HG02852 (cell line): ENCODE measurements around the gene LRRC57.
A peak's percentile ranks its signal among the peaks of the same experiment; 100 is the strongest.
"Not testable (repeated sequence)": the region's sequence is repeated elsewhere in the genome, so short reads cannot be mapped to it uniquely, and the experiment has no call there.

ENCODE experiments used
- ATAC-seq: cut with Tn5 transposase; IDR thresholded peaks from one replicate; pipeline ENCODE4 v1.9.1; 2021; ENCODE audit warnings: mild to moderate bottlenecking, moderate library complexity; ENCODE audit not compliant: unreplicated experiment

The LRRC57 gene

DNA sequence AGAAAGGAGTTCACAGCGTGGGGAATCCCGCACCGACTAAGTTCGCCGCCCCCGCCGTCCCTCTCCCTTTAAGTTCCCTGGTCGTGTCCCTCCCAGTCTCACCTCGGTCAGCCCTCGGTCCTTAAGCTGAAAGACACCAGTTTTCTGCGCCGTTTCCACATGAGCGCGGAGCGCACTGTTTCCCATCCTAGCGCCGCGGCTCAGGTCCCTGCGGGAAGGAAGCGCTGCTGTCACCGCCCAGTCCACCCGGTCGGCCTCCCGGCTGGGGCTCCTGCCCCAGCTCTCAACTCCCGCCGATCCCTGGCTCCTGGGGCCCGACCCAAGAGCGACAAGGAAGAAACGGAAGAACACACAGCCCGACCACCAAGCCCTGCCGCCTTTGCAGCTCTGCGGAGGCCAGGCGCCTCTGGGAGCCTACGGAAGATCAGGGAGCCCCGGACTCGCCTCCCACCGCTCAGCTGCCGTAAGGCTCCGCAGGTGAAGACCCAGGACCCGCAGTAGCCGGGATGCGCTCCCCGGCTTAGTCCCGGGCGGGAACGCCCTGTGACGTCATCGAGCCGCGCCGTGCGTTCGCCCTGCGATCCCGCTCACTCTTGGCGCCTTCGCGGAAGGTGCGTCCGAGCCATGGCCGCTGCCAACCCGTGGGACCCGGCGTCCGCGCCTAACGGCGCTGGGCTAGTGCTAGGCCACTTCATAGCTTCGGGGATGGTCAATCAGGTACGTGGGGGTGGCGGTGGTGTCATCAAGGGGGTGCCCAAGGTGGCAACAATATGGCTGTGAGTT is at the start of gene LRRC57, which contains the start of gene HAUS2:
Gene LRRC57, minus strand, starts transcription at position 545 of the 783 bp plus-strand sequence. Its CDS starts 359 bp downstream, at position 186.
Gene HAUS2, plus strand, starts transcription at position 590 of the 783 bp plus-strand sequence. Its CDS starts 35 bp downstream, at position 625.
- ATAC-seq: peak; percentile 75

DNA sequence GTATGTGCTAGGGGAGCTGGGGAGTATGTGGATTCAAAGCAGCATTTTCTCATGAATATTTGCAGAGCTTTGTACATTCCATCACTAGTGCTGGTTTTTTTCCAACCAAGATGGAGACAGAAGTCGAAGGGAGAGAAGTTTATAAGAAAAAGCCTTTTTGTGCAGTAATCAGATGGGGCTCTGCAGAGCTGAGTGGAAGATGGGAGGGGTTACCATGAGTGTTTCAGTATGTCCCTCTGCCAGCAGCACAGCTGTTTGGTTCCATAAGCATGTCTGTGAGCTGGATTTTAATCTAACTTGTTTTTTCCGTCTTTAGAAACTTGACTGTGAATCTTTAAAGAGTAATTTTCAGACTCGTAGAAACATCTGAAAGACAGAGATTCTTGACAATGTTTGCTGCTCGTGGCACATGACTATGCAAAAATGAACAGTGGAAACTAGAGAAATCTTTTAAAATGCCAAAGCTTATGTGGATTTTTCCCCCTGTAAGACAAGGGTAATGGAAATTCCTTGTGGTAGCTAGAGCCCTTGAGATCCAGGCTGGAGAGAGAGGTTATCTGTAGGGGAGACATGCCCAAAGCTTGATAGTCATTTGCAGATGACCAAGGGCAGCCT is 47.1 kb upstream of the LRRC57 start:
- no peak for ATAC-seq

DNA sequence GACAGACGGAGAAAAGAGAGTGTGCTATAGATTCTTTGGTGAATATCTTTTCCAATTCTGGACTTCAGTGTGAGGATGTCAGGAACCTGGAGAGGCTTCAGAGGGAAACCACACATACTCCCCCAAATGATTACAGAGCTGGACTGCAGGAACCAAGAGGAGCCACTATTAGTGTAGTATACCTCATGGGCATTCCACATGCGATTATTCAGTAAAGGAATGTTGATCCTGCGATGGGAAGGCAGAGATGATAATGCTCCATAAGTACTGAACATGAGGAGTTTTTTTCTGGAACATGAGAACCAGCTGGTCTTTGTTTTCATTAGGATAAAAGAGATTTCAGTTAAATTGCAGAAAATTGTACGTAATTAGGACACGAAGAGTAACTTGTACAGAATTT is 45.5 kb upstream of the LRRC57 start:
- no peak for ATAC-seq

DNA sequence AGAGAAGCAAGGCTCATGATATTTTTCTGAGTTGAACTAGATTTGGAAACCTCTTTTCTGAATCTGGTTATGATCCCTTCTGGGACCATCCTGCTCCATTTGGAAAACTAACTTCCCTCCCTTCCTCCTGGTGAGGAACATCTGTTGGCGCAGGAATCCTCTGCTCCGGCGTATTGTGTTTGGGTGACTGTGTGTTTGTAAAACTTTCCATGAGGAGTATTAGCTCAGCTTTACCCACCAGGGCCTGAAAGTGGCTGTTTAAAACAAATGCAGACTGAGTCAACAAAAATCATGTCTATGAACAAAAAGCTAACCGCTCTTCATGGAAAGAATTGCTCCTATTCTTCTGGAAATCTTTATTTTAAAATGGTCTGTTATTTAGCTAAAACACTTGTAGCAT is 44.5 kb upstream of the LRRC57 start:
- ATAC-seq: no peak

DNA sequence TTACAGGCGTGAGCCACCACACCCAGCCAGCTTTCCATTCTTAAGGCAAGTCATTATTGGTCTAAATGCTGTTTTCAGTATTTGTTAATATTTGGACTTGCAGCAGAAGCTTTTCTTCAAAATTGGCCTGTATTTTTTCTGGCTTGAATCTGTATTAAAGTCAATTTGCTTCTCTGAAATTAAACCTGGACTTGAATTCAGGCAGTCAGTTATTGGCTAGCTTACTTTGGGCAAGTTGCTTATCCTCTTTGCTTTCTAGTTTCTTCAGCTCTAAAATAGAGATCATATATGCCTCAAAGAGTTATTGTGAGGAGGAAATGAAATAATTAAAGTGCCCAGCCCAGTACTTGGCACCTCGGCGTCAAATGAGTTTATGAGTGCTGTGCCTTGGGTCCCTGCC is 44.1 kb upstream of the LRRC57 start:
- ATAC-seq: no peak

DNA sequence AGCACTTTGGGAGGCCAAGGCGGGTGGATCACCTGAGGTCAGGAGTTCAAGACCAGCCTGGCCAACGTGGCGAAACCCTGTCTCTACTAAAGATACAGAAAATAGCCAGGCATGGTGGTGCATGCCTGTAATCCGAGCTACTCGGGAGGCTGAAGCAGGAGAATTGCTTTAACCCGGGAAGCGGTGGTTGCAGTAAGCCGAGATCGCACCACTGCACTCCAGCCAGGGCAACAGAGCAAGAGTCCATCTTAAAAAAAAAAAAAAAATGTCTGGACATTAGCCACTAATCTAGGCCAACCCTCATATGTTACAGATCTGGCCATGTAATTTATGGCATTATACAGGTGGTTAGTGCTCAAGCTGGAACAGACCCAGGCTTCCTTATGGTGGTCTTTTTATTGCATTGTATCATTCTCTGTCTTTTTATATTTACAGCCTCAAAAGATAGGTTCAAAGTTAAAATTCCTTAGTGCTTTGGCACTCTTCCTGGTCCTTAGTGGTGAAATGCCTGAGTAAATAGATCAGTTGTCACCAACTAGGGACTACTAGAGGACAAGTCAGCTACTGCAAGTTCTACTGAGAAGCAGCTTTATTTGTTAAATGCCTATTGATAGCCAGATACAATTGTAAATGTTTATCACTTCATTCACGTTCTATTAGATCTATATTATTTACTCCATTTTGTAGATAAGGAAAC is 42.8 kb upstream of the LRRC57 start:
- ATAC-seq: no peak

DNA sequence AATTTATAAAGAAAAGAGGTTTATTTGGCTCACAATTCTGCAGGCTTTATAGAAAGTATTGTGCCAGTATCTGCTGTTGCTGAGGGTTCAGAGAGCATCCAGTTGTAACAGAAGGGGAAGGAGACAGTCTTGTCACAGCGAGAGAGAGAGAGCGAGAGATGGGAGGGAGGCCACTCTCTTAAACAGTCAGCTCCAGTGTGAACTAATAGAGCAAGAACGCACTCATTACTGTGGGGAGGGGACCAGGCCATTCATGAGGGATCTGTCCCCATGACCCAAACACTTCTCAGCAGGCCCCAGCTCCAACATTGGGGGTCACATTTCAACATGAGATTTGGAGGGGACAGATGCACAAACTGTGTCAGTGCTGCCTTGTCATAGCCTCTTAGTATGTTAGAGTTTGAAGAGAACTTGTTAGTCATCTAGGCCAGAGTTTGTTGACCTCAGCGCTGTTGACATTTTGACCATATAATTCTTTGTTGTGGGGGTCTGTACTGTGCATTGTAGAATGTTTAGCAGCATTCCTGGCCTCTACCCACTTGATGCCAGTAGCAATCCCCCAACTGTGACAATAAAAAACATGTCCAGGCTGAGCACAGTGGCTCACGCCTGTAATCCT is 42.1 kb upstream of the LRRC57 start:
- ATAC-seq: no peak

DNA sequence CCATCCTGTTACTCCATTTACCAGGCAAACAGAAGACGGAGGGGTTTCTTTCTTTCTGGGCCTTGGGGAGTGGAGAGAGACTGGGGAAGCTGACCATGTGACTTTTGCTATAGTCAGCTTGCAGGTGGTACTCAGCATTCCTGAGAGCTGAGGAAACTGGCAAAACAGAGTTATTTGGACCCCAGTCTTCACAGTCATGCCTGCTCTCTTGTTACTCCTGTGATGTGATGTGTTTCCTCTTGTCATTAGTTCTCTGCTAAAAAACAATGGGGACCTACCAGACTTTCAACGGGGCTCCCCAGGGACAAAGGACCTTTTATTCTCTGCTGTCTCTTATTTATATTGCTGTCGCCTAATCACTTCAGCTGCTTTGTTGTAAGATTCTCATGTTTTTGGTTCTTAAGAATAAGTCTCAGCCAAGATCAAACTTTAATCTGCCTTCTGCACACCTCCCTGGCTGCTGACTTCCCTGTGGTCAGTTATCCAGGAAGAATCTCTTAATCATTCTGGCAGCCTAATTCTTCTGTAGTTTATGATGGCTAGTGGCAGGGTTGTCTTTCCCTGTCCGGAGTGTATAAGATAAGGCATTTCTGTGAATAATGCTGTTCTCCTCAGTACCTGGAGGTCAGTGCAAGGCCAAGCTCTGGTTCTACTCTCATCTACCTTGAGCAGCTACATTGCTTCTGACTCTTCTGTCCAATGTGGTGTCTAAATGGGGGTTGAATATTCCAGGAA is 35.6 kb upstream of the LRRC57 start:
- no peak for ATAC-seq

DNA sequence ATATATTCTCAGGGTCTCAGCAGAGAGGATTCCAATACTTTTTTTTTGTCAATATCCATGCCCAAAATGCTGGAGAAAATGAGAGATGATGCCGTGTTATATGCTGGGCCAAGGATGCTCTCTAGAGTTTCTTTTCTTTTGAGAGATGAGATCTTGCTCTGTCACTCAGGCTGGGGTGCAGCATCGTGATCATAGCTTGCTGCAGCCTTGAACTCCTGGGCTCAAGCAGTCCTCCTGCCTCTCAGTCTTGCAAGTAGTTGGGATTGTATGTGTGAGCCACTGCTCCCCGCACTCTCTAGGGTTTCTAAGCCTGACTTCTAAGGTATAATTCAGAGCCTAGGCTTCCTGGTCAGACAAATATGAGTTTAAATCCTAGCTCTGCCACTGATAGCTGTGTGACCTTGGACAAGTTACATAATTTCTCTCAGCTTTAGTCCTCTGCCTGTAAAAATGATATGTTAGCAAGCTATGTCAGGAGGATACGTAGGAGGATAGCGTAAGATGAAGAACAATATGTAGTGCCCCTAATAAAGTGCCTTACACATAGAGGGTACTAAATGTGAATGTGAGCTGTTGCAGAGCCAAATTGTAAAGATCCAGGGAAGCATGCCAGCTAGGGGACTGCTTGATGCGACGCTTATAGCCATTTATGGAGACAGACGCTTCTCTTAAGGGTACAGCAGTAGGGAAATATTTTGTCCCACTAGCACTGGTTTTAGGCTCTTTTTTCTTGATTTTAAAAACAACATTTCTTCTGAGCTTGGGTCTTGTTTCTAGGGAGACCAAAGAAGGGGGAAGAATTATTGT is 34.2 kb upstream of the LRRC57 start:
- ATAC-seq: no peak

DNA sequence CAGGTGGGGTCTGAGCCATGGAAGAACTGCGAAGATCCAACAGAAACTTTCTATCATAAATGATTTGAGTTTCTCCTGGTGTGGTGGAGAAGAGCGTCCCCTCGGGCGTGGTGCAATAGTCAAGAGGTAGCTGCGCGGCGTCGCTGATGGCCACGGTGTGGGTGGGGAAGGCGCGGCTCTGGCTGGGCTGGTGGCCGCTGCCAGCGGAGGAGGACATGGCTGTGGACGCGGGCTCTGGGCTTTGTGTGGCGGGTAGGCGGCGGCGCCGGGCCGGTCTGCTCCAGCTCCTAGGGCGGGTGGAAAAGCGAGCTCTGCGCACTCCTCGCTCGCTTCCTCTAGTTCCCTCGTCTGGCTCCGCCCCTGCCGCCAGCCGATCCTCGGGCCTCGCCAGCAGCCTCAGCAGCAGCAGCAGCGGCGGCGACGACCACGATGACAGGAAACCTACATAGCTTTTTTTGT is 32.7 kb upstream of the LRRC57 start:
- ATAC-seq: peak; percentile 85

DNA sequence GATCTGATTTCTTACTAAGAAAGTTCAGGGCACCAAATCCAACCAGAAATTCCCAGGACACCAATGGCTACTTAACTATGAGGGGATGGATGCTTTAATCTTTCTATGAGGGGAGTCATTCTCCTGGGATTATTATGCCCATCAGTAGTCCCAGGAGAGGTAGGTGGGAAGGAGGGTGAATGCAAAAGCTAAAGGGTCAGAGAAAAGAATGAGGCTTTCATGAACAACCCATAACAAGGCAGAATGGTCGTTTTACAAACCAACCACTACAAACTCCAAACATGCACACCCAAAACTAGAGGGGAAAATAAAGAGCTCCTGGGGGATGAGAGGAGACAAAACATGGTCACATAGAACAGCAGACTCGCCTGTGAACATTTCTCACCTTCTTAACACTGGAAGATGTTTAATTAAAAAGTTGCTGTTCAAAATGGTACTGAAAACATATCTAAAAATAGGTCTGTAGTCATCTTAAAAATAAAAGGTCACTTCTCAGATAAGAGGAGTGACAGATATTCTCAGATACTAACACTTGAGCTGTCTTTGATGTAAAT is 30.5 kb upstream of the LRRC57 start:
- no peak for ATAC-seq

DNA sequence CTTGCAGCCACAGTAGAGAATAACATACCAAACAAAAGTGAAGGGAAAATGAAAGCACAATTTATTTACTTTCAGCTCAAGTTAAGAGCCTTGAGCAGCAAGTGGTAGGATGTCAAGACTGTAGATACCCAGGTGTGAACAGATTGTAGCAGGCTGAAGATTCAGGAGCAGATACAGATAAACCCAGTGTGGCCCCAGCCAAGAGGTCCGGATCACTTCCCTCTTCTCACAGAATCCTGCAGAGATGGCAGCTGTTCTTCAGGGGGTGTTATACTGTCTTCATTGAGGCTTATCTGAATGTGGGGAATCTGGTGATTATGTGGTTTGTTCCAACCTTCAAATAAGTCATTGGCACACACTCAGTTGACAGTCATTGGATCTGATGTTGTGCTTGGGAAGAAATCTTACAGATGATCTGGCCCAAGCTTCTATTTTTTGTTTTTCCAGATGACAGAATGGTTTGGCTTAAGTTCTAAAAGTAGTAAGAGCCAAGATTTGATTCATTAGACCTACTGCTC is 29.0 kb upstream of the LRRC57 start:
- ATAC-seq: no peak

DNA sequence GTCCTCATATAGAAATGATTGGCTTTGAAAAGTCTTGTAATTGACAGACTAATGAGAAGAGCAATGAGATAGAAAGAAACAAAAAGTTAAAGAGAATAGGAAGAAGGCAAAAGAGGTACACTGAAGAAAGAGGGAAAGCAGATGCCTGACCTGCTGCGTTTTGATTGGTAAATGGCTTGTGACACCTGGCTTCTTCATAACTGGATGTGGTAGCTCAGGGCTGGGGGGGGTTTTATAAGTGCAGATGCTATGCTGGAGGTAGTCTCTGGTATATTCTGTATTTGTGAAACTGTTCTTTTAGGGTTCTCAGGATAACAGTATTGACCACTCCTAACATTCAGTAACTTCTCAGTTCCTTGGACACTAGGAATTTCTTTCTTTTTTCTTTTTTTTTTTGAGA is 28.2 kb upstream of the LRRC57 start:
- no peak for ATAC-seq

DNA sequence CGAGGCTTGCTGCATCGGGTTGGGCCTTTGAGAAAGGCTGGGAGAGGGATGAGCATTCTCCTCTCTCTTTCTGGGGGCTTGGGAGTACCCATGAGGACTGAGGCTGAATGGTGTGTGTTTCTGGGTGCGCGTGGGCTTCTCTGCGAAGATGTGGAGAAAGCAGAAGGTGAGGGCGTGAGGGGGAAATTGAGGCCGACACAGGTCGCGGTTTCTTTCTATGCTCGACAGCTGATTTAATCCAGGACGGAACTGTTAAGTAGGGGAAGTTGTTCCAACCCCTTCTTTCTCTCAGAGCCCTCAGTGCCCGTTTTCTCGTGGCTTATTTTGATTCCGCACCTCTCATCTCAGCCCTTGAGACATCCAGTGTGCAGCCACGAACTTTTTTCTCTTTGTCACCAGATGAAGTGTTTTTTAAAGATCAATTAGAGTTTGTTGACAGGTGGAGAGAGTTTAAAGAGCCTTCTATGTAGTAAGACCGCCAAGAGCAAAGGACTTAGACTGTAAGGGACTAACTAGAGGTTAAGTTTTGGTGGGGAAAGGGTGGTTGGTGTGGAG is 27.5 kb upstream of the LRRC57 start:
- ATAC-seq: no peak

DNA sequence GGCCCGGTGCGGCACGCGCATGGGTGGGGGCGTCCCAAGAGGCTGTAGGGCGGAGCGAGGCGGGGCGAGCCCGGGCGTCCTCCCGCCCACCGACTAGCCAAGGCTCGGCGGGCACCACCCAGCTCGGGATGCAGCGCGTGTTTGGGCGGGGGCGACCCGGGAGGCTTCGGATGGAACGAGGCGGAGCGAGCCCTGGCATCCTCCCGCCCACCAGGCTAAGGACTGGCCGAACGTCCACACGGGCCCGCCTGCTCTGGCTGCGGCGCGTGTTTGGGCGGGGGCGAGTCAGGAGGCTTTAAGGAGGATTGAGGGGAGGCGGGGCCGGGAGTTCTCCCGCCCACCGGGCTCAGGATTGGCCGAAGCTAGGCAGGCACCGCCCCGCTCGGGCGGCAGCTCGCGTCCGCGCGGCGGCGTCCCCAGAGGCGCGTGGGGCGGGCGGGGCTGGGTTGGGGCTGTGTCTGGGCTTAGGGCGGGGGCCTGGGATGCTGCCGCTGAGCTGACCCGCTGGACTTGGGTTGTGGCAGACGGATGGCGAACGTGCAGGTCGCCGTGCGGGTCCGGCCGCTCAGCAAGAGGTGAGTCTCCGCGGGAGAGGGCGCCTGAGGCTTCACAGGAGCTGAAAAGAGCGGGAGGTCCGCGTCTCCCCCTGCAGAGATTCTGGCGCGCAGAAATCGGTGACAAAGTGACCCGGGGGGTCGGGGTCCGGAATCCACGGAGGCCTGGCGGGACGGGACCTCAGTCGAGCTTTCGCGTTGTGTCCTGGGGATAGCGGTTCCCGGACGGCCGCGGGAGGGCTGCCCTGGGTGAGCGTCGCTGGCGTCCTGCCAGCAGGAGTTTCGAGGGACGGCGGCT is 26.8 kb upstream of the LRRC57 start, which contains the start of gene STARD9:
Gene STARD9, plus strand, starts transcription at position 419 of the 852 bp plus-strand sequence. Its CDS starts 110 bp downstream, at position 529.
- ATAC-seq: peak; percentile 89

DNA sequence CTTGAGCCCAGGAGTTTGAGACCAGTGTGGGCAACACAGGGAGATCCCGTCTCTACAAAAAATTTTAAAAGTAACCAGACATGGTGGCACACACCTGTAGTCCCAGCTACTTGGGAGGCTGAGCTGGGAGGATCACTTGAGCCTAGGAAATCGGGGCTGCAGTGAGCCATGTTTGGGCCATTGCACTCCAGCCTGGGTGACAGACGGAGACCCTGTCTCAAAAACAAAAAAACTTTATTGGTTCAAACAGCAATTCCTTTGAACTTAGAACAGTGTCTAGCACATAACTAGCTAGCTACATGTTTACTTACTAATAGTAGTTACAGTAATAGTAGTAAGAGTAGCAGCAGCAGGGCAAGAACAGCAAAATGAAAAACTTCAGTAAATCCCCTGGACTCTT is 10.1 kb upstream of the LRRC57 start:
- no peak for ATAC-seq

DNA sequence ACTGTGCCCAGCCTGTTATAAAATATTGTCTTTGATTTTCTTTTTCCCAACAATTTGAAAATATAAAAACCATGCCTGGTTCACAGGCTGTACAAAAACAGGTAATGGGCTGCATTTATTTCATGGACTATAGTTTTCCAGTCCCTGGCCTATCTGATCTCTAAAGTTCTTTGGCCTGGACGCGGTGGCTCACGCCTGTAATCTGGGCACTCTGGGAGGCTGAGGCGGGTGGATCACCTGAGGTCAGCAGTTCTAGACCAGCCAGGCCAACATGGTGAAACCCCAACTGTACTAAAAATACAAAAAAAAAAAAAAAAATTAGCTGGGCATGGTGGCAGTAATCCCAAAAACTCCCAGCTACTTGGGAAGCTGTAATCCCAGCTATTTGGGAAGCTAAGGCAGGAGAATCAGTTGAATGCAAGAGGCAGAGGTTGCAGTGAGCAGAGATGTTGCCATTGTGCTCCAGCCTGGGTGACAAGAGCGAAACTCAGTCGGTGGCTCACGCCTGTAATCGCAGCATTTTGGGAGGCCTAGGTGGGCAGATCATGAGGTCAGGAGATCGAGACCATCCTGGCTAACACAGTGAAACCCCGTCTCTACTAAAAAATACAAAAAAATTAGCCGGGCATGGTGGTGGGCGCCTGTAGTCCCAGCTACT is 8.1 kb upstream of the LRRC57 start:
- ATAC-seq: not testable (repeated sequence)
